PC-9 (cell line): ENCODE data around the gene SPACA7.

Source experiments
- EZH2 ChIP-seq: fragments of 200-600 bp; sonication (generic); IDR thresholded peaks from 2 replicates; pipeline ENCODE4 v1.8.0; 2017; ENCODE audit warnings: antibody characterized with exemption, low read depth
- TF ChIP-seq, protein P1 (sequence below): fragments of 200-600 bp; sonication (generic); conservative IDR thresholded peaks from 2 replicates; pipeline ENCODE4 v1.6.1; 2017; ENCODE audit warnings: mixed run types, antibody characterized with exemption, mild to moderate bottlenecking, moderate library complexity

DNA sequence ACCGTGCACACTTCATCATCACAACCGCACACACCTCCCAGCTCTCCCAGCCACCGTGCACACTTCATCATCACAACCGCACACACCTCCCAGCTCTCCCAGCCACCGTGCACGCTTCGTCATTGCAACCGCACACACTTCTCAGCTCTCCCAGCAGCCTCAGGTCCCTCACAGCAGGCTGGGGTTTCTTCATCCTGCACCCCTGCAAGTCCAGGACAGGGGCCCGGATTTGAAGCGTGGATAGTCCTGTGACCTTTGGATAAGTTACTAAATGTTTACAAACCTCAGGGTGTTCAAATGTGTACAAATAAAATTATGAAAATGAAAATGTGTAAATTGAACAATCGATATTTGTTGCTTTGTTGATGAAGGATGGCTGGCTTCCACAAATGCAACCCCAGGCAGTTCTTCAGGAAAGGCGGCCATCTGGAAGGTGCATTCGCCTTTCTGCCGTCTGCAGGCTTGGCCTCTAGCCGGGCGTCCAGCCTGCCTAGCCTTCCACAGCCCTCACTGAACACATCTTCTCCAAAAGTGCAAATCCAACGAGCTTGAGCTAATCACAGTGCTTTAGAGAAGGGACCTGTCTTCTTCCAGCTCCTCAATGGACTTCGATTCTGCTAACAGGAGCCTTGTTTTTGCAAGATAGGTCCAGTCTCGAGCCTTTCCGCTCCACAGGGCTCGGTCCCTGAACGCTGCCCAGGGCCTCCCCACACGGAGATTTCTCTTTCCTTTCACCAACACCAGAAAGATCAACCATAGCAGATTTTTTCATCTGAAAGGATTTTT is 74.2 kb downstream of the SPACA7 start:
- TF ChIP-seq, protein P1, sequence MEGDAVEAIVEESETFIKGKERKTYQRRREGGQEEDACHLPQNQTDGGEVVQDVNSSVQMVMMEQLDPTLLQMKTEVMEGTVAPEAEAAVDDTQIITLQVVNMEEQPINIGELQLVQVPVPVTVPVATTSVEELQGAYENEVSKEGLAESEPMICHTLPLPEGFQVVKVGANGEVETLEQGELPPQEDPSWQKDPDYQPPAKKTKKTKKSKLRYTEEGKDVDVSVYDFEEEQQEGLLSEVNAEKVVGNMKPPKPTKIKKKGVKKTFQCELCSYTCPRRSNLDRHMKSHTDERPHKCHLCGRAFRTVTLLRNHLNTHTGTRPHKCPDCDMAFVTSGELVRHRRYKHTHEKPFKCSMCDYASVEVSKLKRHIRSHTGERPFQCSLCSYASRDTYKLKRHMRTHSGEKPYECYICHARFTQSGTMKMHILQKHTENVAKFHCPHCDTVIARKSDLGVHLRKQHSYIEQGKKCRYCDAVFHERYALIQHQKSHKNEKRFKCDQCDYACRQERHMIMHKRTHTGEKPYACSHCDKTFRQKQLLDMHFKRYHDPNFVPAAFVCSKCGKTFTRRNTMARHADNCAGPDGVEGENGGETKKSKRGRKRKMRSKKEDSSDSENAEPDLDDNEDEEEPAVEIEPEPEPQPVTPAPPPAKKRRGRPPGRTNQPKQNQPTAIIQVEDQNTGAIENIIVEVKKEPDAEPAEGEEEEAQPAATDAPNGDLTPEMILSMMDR: no peak
- TF ChIP-seq EZH2: no peak
